Testis (tissue), 3 donors: ENCODE measurements around the gene MRPL40. TPM values are rescaled to one million over a fixed set of nuclear protein-coding genes. Genes with fewer than 3 reads are reported as not detected.

ENCODE experiments used
- DNase-seq: peaks from one replicate; pipeline ENCODE4 v3.0.0-alpha.2; 2019
- H3K27ac ChIP-seq, 2 donors: fragments of 200-600 bp; sonication (generic); one replicate each; pipeline ENCODE4 v1.5.1; 2019
- H3K27me3 ChIP-seq: fragments of 200-600 bp; sonication (generic); one replicate; pipeline ENCODE4 v1.5.1; 2019
- H3K36me3 ChIP-seq: fragments of 200-600 bp; sonication (generic); one replicate; pipeline ENCODE4 v1.5.1; 2017; ENCODE audit warnings: low read depth; ENCODE audit errors: missing control alignments
- H3K4me1 ChIP-seq: fragments of 200-600 bp; sonication (generic); one replicate; pipeline ENCODE4 v1.5.1; 2019
- H3K4me3 ChIP-seq, 2 donors: fragments of 200-600 bp; sonication (generic); one replicate each; pipeline ENCODE4 v1.5.1; 2017 to 2019
- H3K9me3 ChIP-seq: fragments of 200-600 bp; sonication (generic); one replicate; pipeline ENCODE4 v1.5.1; 2017
- POLR2A ChIP-seq: fragments of 450-650 bp; IDR thresholded peaks from one replicate; pipeline ENCODE4 v1.6.1; 2017; ENCODE audit warnings: antibody characterized with exemption, mild to moderate bottlenecking, moderate library complexity
- WGBS, 2 donors: methylation state at CpG; one replicate each; pipeline ENCODE4 v1.1.5; 2018; 5-methylcytosine and 5-hydroxymethylcytosine counted together
- intact Hi-C: fragments of 100-400 bp; cut with DNase I; formaldehyde crosslinking; loops from one replicate; pipeline ENCODE4 v1.15.1; 2023; ENCODE audit warnings: low total_unique reads
- polyA plus RNA-seq: library from polyadenylated mRNA; stranded (reverse); fragments of 350-450 nt; fragmentation: Illumina TruSeq; extraction: RNeasy Lipid Tissue Mini Kit (QIAGEN cat#74804); gene quantifications from one replicate; pipeline ENCODE4 v1.2.3, GENCODE V29; 2014; ENCODE audit warnings: low read depth, low replicate concordance; ENCODE audit not compliant: insufficient read depth
- total RNA-seq, 2 donors: library from RNA; depleted of rRNA; stranded (reverse); fragments of >200 nt; gene quantifications; one replicate each; pipeline ENCODE4 v1.2.3, GENCODE V29; 2016
- TF ChIP-seq, protein P1 (sequence below), 3 experiments: fragments of 450-650 bp in 2 of 3; fragments of 200-600 bp in 1 of 3; sonication (generic) in 1 of 3; IDR thresholded peaks; one replicate each; pipeline ENCODE4 v1.5.1; 2016 to 2019; ENCODE audit warnings: antibody characterized with exemption in 3 of 3, mild to moderate bottlenecking in 2 of 3, moderate library complexity in 1 of 3

Gene MRPL40
- total and polyA plus RNA-seq, 3 donors from 2014 or later = 28.9 to 53.8 (median 29.2) TPM

GRCh38 chr22:19400881-19401280, 31.5 kb upstream of the MRPL40 start:
- Histone ChIP-seq H3K27me3 (no peaks in the 10 kb centered on the region), H3K9me3 (no peaks in the 10 kb centered on the region), H3K4me3 (no peak overlapping the region), H3K36me3 (no peaks in the 10 kb centered on the region), H3K4me1 (no peaks in the 10 kb centered on the region), H3K27ac (no peak overlapping the region)
- no peak for TF ChIP-seq POLR2A
- TF ChIP-seq, protein P1, sequence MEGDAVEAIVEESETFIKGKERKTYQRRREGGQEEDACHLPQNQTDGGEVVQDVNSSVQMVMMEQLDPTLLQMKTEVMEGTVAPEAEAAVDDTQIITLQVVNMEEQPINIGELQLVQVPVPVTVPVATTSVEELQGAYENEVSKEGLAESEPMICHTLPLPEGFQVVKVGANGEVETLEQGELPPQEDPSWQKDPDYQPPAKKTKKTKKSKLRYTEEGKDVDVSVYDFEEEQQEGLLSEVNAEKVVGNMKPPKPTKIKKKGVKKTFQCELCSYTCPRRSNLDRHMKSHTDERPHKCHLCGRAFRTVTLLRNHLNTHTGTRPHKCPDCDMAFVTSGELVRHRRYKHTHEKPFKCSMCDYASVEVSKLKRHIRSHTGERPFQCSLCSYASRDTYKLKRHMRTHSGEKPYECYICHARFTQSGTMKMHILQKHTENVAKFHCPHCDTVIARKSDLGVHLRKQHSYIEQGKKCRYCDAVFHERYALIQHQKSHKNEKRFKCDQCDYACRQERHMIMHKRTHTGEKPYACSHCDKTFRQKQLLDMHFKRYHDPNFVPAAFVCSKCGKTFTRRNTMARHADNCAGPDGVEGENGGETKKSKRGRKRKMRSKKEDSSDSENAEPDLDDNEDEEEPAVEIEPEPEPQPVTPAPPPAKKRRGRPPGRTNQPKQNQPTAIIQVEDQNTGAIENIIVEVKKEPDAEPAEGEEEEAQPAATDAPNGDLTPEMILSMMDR (IDR thresholded peaks at IDR 0.05) = no peak
- intact Hi-C loops = no loop called here
- no peak for DNase-seq
- 92 to 96% methylated on average over 6 of the region's 6 CpGs for WGBS, 2 donors

DNA sequence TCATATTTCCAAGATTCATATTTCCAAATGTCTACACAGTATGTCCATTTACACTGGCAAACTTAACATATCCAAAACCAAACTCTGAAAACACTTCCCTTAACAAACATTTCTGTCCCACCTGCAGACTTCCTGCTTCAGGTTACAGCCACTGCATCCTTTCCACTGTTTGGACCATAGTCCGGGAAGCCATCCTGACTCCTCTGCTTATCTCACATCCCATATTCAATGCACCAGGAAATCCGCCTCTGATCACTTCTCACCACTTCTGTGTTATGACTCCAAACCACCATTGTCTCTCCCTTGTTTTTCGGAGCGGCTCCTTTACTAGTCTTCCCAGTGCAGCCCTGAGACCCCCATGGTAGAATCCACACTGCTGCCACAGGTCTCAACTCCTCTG, 30.9 kb upstream of the MRPL40 start:
- no peak for DNase-seq
- no peak overlapping the region for H3K27ac ChIP-seq
- H3K36me3 ChIP-seq = no peaks in the 10 kb centered on the region
- TF ChIP-seq POLR2A = no peak
- TF ChIP-seq, protein P1 (IDR thresholded peaks at IDR 0.05) = no peak
- H3K27me3 ChIP-seq = no peaks in the 10 kb centered on the region
- intact Hi-C loops = no loop called here
- 95 to 99% methylated on average over 4 of the region's 4 CpGs for WGBS, 2 donors
- H3K4me1 ChIP-seq = no peaks in the 10 kb centered on the region
- H3K4me3 ChIP-seq = no peak overlapping the region
- H3K9me3 ChIP-seq = no peaks in the 10 kb centered on the region

GRCh38 chr22:19402642-19403191, 29.6 kb upstream of the MRPL40 start:
- Histone ChIP-seq H3K27me3 (no peaks in the 10 kb centered on the region), H3K9me3 (no peaks in the 10 kb centered on the region), H3K4me3 (no peak overlapping the region), H3K4me1 (no peaks in the 10 kb centered on the region), H3K36me3 (no peaks in the 10 kb centered on the region), H3K27ac (no peak overlapping the region)
- no peak for TF ChIP-seq POLR2A
- TF ChIP-seq, protein P1 (IDR thresholded peaks at IDR 0.05) = no peak
- 92% methylated on average over 4 of the region's 4 CpGs for WGBS, 2 donors
- intact Hi-C loops = no loop called here
- no peak for DNase-seq

- WGBS, 2 donors = 86% methylated on average over 3 of the region's 3 CpGs
- intact Hi-C loops = no loop called here
- no peaks in the 10 kb centered on the region for H3K27me3 ChIP-seq
- no peak overlapping the region for H3K27ac ChIP-seq
- no peaks in the 10 kb centered on the region for H3K36me3 ChIP-seq
- H3K9me3 ChIP-seq = no peaks in the 10 kb centered on the region
- no peak overlapping the region for H3K4me3 ChIP-seq
- no peak for DNase-seq
- TF ChIP-seq POLR2A = no peak
- TF ChIP-seq, protein P1 (IDR thresholded peaks at IDR 0.05) = no peak
- H3K4me1 ChIP-seq = no peaks in the 10 kb centered on the region
Observed at GRCh38 chr22:19404676-19405075, 27.7 kb upstream of the MRPL40 start.

GRCh38 chr22:19405133-19405532, 27.2 kb upstream of the MRPL40 start:
- no peaks in the 10 kb centered on the region for H3K27me3 ChIP-seq
- H3K9me3 ChIP-seq = no peaks in the 10 kb centered on the region
- no peaks in the 10 kb centered on the region for H3K4me1 ChIP-seq
- DNase-seq = no peak
- intact Hi-C loops = no loop called here
- no peak overlapping the region for H3K27ac ChIP-seq
- WGBS, 2 donors = 71 to 82% methylated on average over 4 of the region's 4 CpGs
- no peak overlapping the region for H3K4me3 ChIP-seq
- TF ChIP-seq, protein P1 (IDR thresholded peaks at IDR 0.05) = no peak
- no peak for TF ChIP-seq POLR2A
- H3K36me3 ChIP-seq = no peaks in the 10 kb centered on the region
